ENCODE results near the gene ALLC.

- TF ChIP-seq CTCF (conservative IDR thresholded peaks at IDR 0.05): no peak
- no peak for TF ChIP-seq ZFX (IDR thresholded peaks at IDR 0.05)
Observed at GRCh38 chr2:3634596-3635121, 23.3 kb upstream of the ALLC start.

All from C4-2B (cell line).